ENCODE results near the gene KRT20. TPM values are rescaled to one million over a fixed set of nuclear protein-coding genes. Genes with fewer than 3 reads are reported as not detected.
"Not testable (repeated sequence)": the region's sequence is repeated elsewhere in the genome, so short reads cannot be mapped to it uniquely, and the experiment has no call there.

KRT20 gene, protein sequence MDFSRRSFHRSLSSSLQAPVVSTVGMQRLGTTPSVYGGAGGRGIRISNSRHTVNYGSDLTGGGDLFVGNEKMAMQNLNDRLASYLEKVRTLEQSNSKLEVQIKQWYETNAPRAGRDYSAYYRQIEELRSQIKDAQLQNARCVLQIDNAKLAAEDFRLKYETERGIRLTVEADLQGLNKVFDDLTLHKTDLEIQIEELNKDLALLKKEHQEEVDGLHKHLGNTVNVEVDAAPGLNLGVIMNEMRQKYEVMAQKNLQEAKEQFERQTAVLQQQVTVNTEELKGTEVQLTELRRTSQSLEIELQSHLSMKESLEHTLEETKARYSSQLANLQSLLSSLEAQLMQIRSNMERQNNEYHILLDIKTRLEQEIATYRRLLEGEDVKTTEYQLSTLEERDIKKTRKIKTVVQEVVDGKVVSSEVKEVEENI
- total RNA-seq = 1.2 TPM
- long read RNA-seq, partial matches to known transcripts = 1 of 1 reads
- long read RNA-seq, other reads (novel, unspliced or antisense) = 0 of 1 reads

DNA sequence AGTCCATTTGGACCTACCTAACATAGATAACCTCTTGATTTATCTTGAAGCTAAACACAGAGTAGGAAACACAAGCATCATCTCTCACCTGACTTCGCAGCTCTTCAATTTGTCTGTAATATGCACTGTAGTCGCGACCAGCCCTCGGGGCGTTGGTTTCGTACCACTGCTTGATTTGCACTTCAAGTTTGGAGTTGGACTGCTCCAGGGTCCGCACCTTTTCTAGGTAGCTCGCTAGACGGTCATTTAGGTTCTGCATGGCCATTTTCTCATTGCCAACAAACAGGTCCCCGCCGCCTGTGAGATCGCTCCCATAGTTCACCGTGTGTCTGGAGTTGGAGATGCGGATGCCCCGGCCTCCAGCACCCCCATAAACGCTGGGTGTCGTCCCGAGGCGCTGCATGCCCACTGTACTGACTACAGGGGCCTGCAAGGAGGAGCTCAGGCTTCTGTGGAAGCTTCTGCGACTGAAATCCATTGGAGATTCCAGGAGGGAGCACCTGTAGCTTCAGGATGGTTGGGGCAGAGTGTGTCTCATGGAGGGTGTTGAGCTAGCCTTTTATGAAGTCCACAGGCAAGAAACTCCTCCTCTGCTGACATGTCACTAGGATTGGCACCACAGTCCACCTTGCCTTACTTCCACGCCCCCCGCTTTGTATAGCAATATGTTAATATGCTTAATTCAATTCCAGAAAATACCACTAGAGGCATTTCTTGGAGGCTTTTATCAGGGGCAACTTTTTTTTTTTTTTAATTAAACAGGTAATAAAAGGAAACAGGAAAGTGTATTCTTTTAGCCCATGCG, at the start of gene KRT20:
KRT20 (minus strand) TSS at position 535 of the 805 bp plus-strand sequence; CDS start at position 478, 57 bp downstream.
- DNase-seq (ENCODE audit: low spot score) = no peak

DNA sequence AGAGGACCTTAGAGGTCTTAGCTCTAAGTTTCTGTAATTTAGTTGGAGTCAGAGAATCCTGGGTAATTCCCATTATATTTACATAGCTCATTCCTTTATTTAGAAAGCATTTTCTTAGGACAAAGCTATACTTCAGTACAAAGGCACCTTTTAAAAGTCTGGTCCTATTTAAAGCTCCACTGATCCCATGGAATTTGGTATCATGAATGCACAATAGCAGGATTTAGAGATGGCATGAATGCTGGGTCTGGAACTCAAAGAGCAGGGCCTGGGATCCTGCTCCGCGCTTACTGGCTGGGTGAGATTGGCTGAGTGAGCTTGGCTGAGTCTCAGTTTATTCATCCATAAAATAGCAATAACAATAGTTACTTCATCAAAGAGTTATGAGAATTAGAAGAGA, 47.6 kb upstream of the KRT20 start:
- DNase-seq (ENCODE audit: low spot score) = no peak

DNA sequence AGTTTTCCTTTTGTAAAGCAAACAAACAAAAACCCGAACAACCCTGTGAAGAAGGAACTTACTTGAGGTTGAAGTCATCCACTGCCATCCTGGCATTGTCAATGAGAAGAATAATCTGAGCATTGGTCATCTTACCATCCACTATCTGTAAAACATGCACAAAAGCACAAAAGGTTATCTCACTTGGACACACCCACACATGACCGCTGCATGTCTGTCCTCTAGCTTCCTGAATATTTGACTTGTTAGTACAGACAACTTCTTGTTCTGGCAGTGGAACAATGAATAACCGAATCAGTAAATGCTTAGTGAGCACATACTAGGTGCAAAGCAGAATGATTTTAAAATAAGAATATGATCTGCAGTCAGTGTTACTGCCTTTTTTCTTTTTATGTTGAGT, 46.3 kb upstream of the KRT20 start:
- DNase-seq (ENCODE audit: low spot score) = no peak

DNA sequence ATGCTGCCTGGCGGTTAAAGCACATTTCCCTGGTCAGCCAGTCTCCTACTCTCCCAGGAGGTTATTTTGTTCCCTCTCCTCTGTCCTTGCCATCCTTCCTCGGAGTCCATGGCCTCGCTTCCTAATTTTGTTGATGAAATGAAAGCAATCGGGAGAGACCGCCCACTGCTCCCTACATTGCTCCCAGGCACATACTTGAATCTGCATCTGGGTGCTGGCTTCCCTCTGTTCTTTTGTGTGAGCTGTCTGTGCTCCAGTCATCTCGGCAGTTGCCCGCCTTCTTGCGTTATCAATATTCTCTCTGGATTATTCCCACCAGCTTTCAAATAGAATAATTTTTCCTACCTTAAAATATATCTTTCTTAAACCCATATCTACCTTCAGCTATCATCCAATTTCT, 41.3 kb upstream of the KRT20 start:
- no peak for DNase-seq (ENCODE audit: low spot score)

DNA sequence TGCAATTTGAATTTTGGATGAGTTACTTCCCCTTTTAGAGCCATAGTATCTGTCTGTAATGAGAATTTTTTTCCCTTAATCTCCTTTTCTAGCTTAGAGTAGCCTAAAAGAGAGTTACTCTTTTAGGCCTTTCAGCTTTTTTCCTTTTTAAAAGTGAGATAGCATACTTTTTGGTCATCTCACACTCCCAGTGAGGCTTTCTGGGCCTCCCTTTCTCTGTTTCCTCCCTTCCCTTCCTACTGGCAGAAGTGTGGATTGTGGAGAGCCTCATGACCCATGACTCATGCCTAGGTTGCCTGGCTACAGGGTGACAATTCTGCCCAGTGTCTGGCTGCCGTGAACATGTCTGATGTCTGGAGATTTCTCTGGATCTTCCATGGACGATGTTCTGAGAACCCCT, 37.2 kb upstream of the KRT20 start:
- no peak for DNase-seq (ENCODE audit: low spot score)

DNA sequence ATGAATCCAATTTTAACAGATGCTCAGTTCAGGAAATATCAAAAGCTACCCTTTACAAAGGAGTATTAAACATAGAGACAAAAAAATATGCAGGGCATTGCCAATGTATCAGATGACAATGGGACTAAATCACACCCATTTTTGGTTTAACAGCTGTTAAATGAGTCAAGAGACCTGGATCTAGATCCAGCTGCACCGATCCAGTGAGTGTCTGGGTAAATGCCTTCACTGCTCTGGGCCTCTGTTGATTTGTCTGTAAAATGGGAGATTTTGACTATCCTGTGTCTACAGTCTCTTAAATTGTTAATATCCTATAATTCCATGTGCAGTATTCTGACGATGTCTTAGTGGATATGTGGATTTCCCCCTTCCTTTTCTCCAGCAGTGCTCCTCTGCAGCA, 36.0 kb upstream of the KRT20 start:
- no peak for DNase-seq (ENCODE audit: low spot score)

DNA sequence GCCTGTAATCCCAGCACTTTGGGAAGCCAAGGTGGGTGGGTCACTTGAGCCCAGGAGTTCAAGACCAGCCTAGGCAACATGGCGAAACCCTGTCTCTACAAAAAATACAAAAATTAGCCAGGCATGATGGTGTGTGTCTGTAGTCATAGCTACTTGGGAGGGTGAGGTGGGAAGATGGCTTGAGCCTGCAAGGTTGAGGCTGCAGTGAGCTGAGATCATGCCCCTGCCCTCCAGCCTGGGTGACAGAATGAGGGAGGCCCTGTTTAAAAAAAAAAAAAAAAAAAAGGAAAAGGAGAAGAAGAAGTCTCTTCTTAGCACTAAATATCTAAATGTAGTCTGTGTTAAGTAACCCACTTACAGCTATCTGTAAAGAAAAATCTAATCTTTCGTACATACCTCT, 32.1 kb upstream of the KRT20 start:
- DNase-seq (ENCODE audit: low spot score) = not testable (repeated sequence)

DNA sequence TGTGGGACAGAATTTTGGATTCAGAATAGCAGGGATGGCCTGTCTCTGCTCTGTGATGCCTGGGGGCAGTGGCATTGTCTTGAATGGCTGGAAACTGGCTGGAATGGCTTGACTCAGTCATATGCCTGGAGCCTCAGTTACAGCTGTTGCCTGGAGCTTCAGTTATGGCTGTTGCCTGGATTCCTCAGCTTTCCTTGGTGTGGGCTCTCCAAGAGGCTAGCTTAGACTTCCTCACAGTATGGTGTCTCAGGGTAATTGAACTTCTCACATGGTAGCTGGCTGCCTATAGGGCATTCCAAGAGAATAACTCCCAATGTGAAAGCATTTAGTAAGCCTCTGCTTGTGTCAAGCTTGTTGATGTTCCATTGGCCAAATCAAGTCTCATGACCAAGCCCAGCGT, 31.3 kb upstream of the KRT20 start:
- no peak for DNase-seq (ENCODE audit: low spot score)

DNA sequence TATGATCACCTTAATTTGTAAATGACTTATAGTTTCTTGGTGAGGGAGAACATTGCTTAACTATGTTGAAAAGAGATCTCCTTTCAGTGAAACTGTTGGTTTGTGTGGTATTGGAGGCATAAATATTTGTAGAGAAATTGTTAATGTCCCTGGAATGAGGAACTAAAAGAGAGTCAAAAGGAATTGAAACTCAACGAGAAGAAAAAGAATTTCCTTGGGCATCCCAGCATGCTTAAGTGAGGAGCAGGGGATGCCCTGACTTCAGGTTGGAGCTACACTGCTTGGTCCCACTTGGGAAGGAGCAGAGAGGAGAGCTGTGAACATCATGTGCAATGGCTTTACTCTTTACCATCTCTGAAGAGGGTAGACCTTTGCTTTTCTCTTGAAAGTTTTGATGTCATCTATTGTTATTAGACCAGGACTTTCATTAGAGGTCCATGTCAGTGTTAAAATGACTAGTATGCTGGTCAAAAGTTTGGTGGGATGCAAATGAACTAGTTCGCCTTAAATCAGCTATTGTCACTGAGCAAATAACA, 30.7 kb upstream of the KRT20 start:
- no peak for DNase-seq (ENCODE audit: low spot score)

DNA sequence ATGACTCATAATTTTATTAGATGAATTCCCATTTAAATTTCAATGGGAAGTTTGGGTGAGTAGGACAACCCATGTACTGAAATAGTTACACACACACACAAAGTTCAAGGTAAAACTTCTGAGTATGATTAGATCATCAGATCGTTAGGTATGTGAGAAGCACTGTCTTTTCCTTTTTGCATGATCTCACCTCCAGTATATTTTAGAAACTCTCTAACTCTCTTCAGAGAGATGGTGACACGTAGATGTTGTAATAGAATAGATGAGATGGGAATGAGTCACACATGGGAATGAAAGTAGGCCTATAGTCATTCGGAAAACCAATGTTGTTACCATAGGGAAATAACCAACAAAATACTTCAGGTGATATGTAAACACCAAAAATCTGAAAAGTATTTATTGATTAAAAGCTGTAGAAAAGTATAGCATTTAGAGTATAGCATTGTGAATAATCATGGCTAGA, 30.2 kb upstream of the KRT20 start:
- DNase-seq (ENCODE audit: low spot score) = no peak

DNA sequence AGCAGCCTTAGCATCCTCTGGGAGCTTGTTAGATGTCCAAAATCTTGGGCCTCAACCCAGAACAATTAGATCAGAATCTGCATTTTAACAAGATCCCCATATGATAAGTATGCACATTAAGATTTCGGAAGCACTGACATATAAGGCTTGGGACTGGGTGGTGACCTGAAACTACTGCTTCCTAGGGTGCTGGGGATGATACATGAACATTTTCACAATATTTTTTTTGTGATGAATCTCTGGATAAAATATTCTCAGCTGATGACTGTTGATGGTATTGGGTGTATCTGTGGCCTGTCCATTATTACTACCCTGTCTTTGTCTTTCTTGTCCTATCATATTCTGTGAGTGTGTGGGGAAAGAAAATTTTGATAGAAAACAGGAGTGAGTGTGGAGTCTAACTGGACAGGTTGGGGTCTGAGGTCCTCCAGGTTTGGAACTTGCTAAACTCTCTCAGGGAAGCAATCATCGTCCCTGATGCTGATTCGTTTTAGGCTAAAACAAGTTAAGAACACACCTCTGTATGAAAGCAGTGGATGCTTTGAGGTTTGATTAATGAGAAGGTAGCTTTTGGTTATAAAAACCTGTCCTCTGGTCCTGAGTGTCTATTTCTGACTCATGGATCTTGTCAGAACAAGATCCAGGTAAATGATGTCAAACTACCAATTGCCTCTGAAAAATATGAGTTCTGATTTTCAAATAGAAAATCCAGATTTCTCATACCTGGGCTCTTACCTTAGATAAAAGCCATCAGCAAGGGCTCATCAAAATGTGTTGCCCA, 29.2 kb upstream of the KRT20 start:
- no peak for DNase-seq (ENCODE audit: low spot score)

DNA sequence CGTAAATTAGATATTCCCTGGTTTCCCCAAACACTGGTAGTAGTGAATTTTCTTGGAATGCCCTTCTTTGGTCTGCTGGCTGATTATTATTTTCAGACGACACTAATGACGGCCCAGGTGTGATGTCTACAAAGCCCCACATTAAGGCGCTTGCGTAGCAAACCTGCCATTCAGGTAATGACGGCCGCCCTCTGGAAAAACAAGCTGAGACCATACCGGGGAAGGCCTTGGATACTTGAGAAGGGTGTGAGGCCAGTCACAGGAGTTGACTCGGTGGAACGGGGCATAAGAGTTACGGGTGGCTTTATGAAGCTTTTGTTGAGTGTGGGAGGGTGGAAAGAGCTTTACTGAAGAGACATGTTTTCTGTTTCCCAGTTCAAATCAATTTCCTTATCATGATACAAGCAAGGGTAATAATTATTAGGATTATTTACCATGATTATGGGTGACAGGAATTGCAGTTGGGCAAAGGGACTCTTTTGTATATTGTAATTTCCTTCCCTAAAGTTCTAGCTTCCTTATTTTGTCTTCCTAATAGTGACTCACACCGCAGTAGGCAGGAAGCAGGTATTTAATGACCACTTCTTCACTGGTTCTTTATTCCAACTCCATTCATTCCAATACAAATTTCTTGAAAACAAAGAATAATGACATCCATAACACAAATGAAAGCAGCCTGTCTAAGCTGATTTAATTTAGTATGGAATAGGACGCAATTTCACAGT, 27.6 kb upstream of the KRT20 start:
- DNase-seq (ENCODE audit: low spot score) = no peak

DNA sequence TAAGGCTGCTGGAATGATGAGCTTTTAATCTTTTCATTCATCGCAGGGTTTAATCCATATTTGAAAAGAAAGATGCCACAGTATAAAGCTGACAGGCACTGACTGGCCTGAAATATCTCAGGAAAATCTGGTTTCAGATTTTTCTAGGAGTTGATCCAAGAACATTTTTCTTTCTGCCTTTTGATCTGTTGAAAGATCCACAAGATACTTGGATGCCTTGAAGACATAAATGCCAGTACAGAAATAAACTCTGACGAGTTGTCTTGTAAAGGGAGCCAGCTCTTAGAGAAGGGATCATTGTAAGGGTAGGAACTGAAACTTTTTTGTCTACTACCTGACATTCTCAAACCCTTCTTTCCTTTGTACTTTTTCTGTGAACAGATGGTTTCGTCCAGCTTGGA, 25.4 kb upstream of the KRT20 start:
- no peak for DNase-seq (ENCODE audit: low spot score)

DNA sequence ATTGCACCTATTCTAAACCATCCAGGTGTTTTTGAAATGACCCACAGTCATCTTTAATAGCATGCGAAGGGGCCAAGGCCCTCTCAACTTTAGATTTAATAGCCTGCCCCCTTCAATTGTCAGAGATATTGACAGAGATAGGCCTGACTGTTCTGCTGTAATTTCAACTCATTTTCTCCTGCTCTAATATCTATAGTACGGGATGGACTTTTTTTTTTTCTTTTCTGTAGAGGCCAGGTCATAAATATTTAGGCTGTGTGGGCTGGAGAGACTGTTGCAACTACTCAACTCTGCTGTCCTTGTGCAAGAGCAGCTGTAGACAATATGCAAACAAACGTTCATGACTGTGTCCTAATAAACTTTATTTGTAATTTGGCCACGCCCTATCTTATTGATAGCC, 24.7 kb upstream of the KRT20 start:
- DNase-seq (ENCODE audit: low spot score) = no peak

DNA sequence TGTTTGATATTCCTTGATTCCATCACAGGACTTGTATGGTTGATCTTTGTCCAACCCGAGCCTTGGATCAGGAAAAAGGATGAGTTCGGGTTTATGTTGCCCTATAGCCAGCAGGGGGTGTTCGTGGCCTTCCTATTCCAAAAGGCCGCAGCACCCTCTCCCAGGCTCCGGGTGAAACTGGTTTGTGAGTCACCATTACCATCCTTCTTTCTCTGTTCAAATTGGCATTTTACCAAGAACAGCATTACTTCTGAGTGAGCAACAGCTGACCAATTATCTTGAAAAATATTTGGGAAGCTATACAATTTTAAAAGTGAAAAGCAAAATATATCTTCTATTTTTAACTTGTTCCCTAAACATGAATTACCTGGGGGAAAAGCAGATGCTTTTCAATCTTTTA, 24.3 kb upstream of the KRT20 start:
- DNase-seq (ENCODE audit: low spot score) = no peak

DNA sequence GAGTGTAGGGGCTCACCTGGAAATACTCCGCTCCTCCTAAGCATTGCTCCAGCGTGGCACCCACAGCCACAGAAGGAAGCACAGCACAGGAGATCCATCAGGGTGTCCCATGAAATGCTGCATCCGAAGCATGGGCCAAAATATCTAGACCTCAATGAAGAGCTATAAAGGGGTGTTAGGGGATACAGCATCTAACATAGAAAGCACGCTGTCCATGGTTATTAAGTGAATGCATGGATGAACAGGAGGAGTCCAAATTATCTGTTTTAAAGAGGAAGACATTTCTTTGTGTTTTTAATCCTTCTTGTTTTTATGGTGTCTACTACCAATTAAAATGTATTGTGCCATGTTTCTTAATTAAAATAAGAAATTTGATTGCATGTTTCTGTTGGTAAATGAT, 21.6 kb upstream of the KRT20 start:
- no peak for DNase-seq (ENCODE audit: low spot score)

DNA sequence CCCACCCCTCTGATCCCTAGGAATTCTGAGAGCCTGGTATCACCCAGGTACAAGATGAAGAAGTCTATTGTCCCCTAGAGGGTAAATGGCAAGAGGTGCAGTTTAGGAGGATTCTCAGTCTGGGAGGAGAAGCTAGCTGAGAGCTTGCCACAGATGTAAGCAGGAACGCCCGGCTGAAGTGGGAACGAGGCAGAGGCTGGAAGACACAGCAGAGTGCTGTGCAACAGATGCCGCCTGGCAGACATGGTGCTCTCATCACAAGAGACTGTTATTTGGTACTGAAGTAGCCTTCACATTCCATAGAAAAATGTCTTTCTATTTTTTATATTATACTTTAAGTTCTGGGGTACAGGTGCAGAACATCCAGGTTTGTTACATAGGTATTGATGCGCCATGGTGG, 20.3 kb upstream of the KRT20 start:
- no peak for DNase-seq (ENCODE audit: low spot score)

DNA sequence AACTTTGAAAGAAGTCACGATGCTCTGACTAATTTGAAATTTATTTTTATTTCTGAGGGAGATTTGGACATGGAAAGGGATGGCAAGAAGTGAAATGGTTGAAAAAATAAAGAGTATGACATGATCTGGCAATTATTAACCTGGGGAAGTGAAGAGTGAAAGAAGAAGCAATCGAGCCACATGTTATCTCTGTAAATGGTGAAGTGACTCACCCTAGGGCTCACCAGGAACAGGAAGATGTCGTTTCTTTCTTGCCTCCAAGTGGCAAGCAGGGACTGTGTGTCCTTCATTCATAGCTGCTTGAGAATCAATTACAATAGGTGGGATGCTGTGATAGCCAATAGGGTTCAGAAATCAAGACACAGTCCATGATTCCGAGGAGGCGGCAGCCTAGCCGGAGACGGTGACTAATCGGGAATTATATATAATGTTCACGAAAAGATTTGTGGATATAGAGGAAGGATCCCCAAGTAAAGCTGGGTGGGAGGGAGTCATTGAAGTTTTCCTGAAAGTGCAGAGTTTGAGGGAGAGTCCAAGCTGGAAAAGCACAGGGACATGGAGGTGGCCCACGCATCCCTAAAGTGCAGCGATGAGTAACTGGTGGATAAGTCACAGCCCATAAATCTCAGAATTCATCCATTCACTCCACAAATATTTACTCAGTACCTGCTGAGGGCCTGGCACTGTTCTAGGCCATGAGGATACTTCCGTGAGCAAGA, 18.2 kb upstream of the KRT20 start:
- DNase-seq (ENCODE audit: low spot score) = no peak

DNA sequence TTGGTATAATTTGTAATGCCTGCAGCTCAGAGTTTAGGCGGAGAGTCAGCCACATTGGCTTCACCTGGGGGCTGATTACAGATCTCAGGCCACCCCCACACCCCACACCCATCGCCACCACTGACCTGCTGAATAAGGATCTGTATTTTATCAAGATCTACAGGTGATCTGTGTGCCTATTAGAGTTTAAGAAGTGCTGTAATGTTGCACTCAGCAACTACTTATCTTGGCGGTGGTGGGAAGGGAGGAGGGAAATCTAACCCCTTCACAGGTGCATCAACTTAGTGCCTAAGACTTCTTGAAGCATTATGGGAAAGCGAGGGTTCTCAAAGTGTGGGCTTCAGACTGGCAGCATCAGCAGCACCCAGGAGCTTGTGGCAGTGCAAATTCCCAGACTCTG, 17.5 kb upstream of the KRT20 start:
- no peak for DNase-seq (ENCODE audit: low spot score)

DNA sequence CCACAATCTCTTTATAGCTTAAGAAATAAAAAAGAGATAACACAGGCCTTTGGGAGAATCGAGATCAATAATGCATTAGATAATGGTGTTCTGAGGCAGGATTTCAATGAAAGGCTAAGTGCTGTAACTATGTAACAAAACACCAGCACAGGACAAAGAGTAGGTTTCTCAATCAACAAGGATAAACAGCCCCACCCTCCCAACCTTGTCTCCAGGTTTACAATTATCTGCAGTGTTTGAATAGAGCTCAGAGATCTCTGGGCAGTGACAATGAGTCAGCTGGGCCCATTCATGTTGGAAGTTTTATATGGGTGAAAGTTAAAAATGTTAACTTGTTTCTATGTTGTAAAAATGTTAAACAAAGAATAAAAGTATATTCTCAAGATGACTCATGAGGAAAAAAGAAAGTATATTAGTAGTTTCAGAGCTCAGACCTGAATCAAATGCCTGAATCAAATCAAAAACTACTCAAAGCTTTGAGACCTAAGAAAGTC, 17.0 kb upstream of the KRT20 start:
- no peak for DNase-seq (ENCODE audit: low spot score)

Data from mesenteric fat pad (tissue), 1 donor.